HG03457 (cell line): ENCODE data around the gene MEGF9.

Experiments used
- ATAC-seq: cut with Tn5 transposase; IDR thresholded peaks from one replicate; pipeline ENCODE4 v1.9.1; 2021; ENCODE audit warnings: moderate number of reproducible peaks; ENCODE audit not compliant: unreplicated experiment

The MEGF9 gene

GRCh38 chr9:120707170-120707569 lies 7.1 kb downstream of the MEGF9 start:
- ATAC-seq, result no peak

DNA sequence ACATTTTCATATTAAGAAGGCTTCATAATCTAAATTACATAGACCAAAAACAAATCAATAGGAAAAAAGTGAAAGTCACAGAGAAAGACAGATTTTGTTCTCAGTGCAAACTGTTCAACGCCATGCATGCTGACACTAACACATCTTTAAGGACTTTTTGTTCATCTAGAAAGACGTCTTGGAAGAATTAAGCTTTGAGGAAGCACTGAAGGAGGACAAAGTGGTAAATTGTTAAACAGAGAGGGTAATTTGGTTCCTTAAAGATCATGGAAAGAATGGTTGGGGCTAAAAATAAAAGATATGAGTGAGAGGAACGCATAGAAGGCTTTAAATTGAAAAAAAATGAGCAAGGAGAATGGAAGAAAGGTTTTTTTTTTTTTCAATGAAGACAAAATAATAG lies 9.1 kb downstream of the MEGF9 start:
- ATAC-seq, result no peak

DNA sequence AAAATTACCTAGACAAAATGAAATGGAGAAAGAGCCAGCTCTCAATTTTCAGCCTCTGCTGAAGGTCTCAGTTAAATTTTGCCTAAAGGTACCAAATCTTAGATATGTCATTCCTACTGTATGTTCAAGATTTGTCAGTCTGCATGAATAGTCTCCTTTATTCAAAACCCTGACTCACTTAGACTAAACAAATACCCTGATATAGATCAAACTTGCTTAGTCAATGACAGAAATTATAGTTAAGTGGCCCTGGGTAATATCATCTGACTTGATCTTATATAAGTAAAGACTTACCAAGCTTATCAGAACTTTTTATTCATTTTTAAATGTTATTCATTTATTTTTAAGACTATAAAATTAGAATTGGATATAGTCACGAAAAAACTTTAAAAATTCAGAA lies 12.2 kb downstream of the MEGF9 start:
- no peak for ATAC-seq

- no peak for ATAC-seq
Observed at GRCh38 chr9:120701248-120701647, 13.0 kb downstream of the MEGF9 start.

- no peak for ATAC-seq
Observed at GRCh38 chr9:120698766-120699165, 15.5 kb downstream of the MEGF9 start.

- no peak for ATAC-seq
Observed at GRCh38 chr9:120697448-120697847, 16.8 kb downstream of the MEGF9 start.

GRCh38 chr9:120696551-120697230 lies 17.6 kb downstream of the MEGF9 start:
- ATAC-seq, result no peak

GRCh38 chr9:120694559-120694958 lies 19.7 kb downstream of the MEGF9 start:
- ATAC-seq, result no peak

DNA sequence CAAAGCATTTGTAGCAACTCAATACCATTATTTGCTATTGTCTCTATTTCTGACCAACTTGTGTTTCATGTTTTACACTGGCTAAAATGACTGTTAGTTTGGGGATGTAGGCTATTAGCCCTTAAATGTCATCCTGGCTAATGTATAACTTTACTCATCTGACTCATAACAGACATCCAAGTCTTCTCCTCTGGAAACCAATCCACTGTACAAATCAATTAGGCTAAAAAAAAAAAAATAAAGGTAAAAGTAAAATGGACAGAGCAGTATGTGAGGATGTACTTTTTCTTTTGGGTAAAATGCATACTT lies 20.6 kb downstream of the MEGF9 start:
- ATAC-seq, result peak; percentile 37

DNA sequence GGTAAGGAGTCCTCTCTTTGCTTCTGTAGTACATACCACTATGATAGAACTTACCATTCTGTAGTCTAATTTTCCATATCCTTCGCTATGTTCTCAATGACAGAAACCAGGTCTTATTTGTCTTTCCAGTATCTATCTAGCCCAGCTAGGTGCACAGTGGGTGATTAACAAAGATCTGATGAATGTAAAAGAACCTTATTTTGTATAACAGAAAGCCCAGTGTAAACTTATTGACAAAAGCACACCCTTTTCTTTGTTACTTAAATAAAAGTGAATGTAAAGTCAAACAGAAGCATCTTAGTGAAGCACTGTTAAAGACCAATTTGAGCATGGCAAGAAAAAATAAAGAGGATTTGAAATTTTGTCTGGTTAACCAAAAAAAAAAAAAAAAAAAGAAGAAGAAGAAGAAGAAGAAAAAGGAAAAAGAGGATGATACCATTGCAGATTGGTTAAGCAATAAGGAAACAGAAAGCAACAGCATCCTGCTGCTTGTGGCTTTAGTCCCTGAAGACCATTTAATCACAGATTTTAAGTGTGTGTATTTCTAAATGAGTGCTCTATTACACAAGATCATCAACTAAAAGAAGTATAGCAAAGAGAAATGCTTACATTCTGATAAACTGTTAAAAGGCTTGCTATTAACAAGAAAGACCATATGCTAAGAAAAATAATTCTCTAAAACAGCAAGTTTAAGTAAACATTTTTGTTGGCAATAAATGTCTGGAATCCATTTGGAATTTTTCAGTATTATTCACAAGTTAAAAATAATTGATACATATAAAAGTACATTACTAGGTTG lies 21.2 kb downstream of the MEGF9 start:
- peak; percentile 38 for ATAC-seq

DNA sequence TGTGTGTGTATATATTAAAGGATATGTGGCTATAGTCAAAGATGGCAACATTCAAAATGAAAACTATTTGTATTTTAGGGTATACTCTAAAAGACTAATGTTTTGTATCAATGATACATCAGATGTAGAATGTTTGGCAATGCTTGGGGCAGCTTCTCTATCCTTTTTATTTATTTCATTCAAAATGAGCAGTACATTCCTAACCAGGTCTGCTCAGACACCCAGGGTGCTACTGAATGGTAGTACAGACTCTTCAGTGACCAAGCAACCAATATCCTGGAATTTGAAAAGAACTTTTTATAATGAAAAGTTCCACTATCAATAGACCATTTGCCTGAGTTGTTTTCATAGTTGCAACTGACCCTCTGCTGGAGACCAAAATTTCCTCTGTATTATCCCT lies 23.9 kb downstream of the MEGF9 start:
- no peak for ATAC-seq

- ATAC-seq, result no peak
Observed at GRCh38 chr9:120689860-120690259, 24.4 kb downstream of the MEGF9 start.

- ATAC-seq, result no peak
Observed at GRCh38 chr9:120688758-120689157, 25.5 kb downstream of the MEGF9 start.

- ATAC-seq, result no peak
Observed at GRCh38 chr9:120683150-120683549, 31.1 kb downstream of the MEGF9 start.

DNA sequence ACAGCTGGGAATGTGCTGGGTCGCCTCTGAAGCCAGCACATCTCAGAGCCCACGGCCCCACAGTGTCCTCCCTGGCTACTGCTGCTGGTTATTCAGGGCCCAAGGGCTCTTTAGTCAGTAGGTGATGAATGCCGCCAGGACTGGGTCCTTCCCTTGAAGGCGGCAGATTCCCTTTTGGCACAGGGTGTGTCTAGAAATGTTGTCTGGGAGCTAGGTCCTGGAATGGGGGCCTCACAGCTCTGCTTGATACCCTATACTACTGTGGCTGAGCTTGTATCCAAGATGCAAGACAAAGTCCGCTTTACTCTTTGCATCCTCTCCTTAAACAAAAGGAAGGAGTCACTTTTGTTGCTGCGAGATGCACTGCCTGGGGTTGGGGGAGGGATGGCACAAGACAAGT lies 33.1 kb downstream of the MEGF9 start:
- no peak for ATAC-seq

GRCh38 chr9:120680579-120680978 lies 33.7 kb downstream of the MEGF9 start:
- no peak for ATAC-seq

DNA sequence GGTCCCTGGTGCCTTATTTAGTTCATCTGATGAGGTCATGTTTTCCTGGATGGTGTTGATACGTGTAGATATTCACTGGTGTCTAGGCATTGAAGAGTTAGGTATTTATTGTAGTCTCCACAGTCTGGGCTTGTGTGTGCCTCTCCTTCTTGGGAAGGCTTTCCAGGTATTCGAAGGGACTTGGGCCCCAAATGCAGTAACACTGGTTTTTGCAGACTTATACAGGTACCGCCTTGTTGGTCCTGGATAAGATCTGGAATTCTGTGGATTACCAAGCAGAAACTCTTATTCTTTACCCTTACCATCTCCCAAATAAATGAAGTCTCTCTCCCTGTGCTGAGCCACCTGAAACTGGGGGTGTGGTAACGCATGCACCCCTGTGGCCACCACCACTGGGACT lies 34.1 kb downstream of the MEGF9 start:
- no peak for ATAC-seq

DNA sequence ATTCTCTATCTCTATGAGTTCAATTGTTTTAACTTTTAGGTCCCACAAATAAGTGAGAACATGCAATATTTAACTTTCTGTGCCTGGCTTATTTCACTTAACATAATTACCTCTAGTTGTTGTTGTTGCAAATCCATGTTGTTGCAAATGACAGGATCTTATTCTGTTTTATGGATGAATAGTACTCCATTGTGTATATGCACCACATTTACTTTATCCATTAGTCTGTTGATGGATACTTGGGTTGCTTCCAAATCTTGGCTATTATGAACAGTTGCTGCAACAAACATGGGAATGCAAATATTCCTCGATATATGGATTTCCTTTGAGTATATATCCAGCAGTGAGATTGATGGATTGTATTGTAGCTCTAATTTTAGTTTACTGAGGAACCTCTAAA lies 36.3 kb downstream of the MEGF9 start:
- ATAC-seq, result no peak

DNA sequence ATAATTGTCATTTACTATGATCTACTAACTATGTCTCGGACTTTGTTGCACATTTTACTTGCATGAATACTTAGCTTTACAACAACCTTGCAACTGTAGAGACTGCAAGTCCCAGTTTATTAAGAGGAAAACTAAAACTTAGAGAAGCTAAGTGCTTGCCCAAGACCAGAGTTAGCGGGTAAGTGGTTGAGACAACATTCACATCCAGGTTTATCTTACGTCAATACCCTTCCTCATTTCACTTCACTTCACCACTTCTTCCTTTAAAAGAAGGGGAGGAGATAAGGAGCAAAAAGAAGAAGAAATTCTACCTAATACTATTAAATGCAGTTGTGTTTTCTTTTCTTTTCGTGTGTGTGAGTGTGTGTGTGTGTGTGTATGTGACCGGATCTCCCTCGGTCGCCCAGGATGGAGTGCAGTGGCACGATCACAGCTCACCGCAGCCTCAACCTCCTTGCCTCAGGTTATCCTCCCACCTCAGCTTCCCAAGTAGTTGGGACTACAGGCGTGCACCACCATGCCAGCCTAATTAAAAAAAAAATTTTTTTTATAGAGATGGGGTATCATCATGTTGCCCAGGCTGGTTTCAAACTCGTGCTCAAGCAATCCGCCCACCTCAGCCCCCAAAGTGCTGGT lies 37.4 kb downstream of the MEGF9 start:
- ATAC-seq, result no peak

GRCh38 chr9:120668399-120668798 lies 45.9 kb downstream of the MEGF9 start:
- no peak for ATAC-seq

DNA sequence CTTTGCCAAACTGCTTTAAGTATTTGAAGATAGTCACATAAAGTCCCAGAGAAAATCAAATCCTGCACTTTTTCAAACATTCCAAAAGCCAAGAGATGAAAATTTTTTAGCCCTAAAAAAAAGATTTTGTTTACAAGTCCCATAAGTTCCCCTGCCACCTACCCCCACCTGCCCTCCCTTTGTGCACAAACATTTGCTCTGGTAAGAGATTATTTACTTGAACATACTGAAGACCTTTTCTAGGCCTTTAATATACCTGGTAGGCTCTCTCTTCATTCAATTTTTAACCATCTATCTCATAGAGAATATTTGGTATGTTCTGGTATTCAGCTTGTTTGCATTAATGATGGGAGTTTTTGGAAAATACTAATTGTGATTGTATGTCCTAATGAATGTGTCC lies 50.3 kb downstream of the MEGF9 start:
- ATAC-seq, result no peak

DNA sequence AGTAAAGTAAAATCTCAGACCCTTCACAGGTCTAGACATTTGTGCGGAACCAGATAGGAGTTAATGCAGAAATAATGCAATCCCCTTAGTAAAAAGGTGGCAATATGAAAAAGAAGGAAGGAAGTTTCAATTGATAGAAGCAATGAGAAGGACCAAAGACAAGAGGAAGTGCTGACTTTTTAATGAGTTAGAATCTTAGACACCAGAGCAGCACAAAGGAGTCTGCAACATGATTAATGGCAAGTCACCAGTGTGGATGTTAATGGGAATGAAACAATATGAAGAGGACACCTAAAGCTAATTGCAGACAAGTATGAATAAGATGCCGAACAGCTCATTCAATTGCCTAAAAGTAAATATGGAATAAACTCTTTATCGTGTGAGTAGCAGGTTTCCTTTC lies 50.9 kb downstream of the MEGF9 start:
- ATAC-seq, result no peak
